Heart left ventricle (tissue), 16 donors: Measurements from ENCODE around the gene USP15. TPM values are rescaled to one million over a fixed set of nuclear protein-coding genes. Genes with fewer than 3 reads are reported as not detected.

ENCODE experiments used
- ATAC-seq, 4 donors: fragments of 200-7000 bp; cut with Tn5 transposase; one replicate each; pipeline ENCODE4 v1.9.1; 2020 to 2022; ENCODE audit warnings: moderate library complexity in 4 of 4, mild to moderate bottlenecking in 3 of 4, moderate number of reproducible peaks in 1 of 4
- DNase-seq, 5 donors: peaks; one replicate each; pipeline ENCODE4 v3.0.0-alpha.2; 2020
- H3K27ac ChIP-seq, 12 donors: fragments of 200-600 bp; sonication (generic) in 4 of 12; one replicate each; pipeline versions ENCODE4 v1.5.0 to v1.8.0; 2016 to 2022; ENCODE audit warnings: mild to moderate bottlenecking in 2 of 12
- H3K27me3 ChIP-seq, 9 donors: fragments of 200-600 bp; sonication (generic) in 2 of 9; one replicate each; pipeline versions ENCODE4 v1.5.1 to v1.8.0; 2016 to 2022; ENCODE audit warnings: mild to moderate bottlenecking in 3 of 9
- H3K36me3 ChIP-seq, 9 donors: fragments of 200-600 bp; sonication (generic) in 2 of 9; one replicate each; pipeline versions ENCODE4 v1.5.0 to v1.8.0; 2018 to 2022; ENCODE audit warnings: mild to moderate bottlenecking in 2 of 9
- H3K4me1 ChIP-seq, 12 donors: fragments of 200-600 bp; sonication (generic) in 4 of 12; one replicate each; pipeline versions ENCODE4 v1.5.0 to v1.8.0; 2016 to 2022; ENCODE audit warnings: mild to moderate bottlenecking in 3 of 12
- H3K4me3 ChIP-seq, 12 donors: fragments of 200-600 bp; sonication (generic) in 4 of 12; one replicate each; pipeline versions ENCODE4 v1.5.0 to v1.8.0; 2017 to 2022; ENCODE audit warnings: mild to moderate bottlenecking in 9 of 12, moderate library complexity in 4 of 12
- H3K9me3 ChIP-seq, 12 donors: fragments of 200-600 bp; sonication (generic) in 4 of 12; one replicate each; pipeline versions ENCODE4 v1.5.0 to v1.8.0; 2016 to 2022; ENCODE audit warnings: mild to moderate bottlenecking in 1 of 12
- POLR2A ChIP-seq, 2 donors: fragments of 450-650 bp; IDR thresholded peaks; one replicate each; pipeline ENCODE4 v1.6.1; 2017; ENCODE audit warnings: antibody characterized with exemption in 2 of 2, mild to moderate bottlenecking in 2 of 2, moderate library complexity in 2 of 2
- WGBS, 4 donors: extraction: QIAGEN DNeasy Blood & Tissue Kit in 2 of 4; methylation state at CpG; one replicate each; pipeline versions ENCODE4 v1.1.5 to v1.1.7; 2013 to 2018; 5-methylcytosine and 5-hydroxymethylcytosine counted together
- intact Hi-C, 10 donors: fragments of 100-400 bp; cut with DNase I; formaldehyde crosslinking; loops; one replicate each; pipeline versions ENCODE4 v1.11.1 to v1.14.2; 2022
- polyA plus RNA-seq, 2 donors: library from polyadenylated mRNA; stranded (reverse); fragments of 200-250 nt; gene quantifications; one replicate each; pipeline ENCODE4 v1.2.3, GENCODE V29; 2013
- total RNA-seq, 9 donors: library from RNA; depleted of rRNA in 2 of 9; stranded (reverse); fragments of >200 nt in 2 of 9; fragmentation: NEBNext Ultra II Directional in 3 of 9; extraction: Animal tissue kit (Norgen Biotek cat#: 25700) in 3 of 9; gene quantifications; one replicate each; pipeline versions ENCODE4 v1.1.0 to v1.2.4, GENCODE V29; 2016 to 2023
- TF ChIP-seq, protein P1 (sequence below), 12 donors: fragments of 200-600 bp; sonication (generic) in 4 of 12; IDR thresholded peaks; one replicate each; pipeline versions ENCODE4 v1.5.0 to v1.8.0; 2018 to 2022; ENCODE audit warnings: antibody characterized with exemption in 12 of 12, mild to moderate bottlenecking in 5 of 12
- donor health status: ischemic (EF 13 %, LVEDD 7.1; RV severe dilation, severe dysfunction).
- donor health status: healthy with polysubstance abuse.
- donor health status: DM: no; HTN: yes; CAD: no.
- donor health status: DM: no; HTN: no; CAD: no.
- donor health status: ischemic (EF 25% LVEDD 6.9; RV normal size, moderate dysfunction).
- donor health status: ischemic (EF 25% LVEDD 5.7; RV mildly dilated, moderate dysfunction).
- donor health status: healthy.
- donor health status: DM: yes; HTN: yes; CAD: no.
- donor health status: ischemic (EF 35%, LVEDD 5.7; RV mildly dilated, moderate dysfunction).
- donor health status: nonischemic (EF 11% LVEDD 7.7; RV severe dilation, severe dysfunction).
- donor health status: DM: yes; HTN: yes; CAD: no.
- donor health status: PGD.
- donor health status: ischemic (EF 29% LVEDD 5.4; RV normal size, mild dysfunction).
- donor health status: nonischemic (EF 23%, LVEDD 6.1; RV moderate dilation, normal function).

Gene USP15
- total and polyA plus RNA-seq, 11 donors: 33.3 to 69.7 (median 60.6) TPM

DNA sequence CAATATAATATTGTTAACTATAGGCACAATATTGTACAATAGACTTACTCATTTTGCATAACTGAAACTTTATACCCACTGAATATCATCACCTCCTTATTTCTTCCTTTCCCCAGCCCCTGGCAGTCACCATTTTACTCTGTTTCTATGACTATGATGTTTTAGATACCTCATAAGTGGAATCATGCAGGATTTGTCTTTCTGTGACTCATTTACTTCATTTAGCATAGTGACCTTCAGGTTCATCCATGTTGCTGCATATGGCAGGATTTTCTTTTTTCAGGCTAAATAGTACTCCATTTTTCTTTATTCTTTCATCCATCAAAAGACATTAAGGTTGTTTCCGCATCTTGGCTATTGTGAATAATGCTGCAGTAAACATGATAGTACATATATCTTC, 18.9 kb downstream of the USP15 start:
- H3K27ac ChIP-seq: no peak overlapping the region
- no peaks in the 10 kb centered on the region for H3K27me3 ChIP-seq
- no peak for ATAC-seq
- no peak overlapping the region for H3K4me3 ChIP-seq
- H3K9me3 ChIP-seq: no peaks in the 10 kb centered on the region
- DNase-seq: no peak
- TF ChIP-seq POLR2A (IDR thresholded peaks at IDR 0.05): no peak
- TF ChIP-seq, protein P1, sequence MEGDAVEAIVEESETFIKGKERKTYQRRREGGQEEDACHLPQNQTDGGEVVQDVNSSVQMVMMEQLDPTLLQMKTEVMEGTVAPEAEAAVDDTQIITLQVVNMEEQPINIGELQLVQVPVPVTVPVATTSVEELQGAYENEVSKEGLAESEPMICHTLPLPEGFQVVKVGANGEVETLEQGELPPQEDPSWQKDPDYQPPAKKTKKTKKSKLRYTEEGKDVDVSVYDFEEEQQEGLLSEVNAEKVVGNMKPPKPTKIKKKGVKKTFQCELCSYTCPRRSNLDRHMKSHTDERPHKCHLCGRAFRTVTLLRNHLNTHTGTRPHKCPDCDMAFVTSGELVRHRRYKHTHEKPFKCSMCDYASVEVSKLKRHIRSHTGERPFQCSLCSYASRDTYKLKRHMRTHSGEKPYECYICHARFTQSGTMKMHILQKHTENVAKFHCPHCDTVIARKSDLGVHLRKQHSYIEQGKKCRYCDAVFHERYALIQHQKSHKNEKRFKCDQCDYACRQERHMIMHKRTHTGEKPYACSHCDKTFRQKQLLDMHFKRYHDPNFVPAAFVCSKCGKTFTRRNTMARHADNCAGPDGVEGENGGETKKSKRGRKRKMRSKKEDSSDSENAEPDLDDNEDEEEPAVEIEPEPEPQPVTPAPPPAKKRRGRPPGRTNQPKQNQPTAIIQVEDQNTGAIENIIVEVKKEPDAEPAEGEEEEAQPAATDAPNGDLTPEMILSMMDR (IDR thresholded peaks at IDR 0.05): no peak
- intact Hi-C loops: no loop called here
- peaks cover 0 to 9% (median 0%) of the 10 kb centered on the region in 9 donors for H3K36me3 ChIP-seq
- peaks cover 0 to 79% (median 35%) of the 10 kb centered on the region in 12 donors for H3K4me1 ChIP-seq
- 95 to 98% (median 97%) methylated on average over 1 of the region's 1 CpG for WGBS, 4 donors

DNA sequence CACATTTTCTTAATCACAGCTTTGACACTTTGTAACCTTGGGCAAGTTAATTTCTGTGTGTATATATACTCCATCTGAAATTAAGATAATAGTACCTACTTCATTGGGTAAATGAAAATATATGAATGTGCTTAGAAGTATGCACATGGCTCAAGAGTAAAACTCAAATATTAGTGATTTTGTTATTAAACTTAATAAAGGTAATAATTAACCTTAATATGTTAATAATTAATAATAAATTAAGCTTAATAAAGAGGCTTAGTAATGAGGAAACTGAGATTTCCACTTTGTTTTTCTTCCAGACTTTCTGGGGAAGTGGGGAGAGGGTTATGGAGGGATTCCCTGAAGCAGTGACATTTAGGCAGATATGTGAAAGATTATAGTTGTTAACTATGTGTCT, 19.8 kb downstream of the USP15 start:
- peaks cover 0 to 69% (median 29%) of the 10 kb centered on the region in 12 donors for H3K4me1 ChIP-seq

DNA sequence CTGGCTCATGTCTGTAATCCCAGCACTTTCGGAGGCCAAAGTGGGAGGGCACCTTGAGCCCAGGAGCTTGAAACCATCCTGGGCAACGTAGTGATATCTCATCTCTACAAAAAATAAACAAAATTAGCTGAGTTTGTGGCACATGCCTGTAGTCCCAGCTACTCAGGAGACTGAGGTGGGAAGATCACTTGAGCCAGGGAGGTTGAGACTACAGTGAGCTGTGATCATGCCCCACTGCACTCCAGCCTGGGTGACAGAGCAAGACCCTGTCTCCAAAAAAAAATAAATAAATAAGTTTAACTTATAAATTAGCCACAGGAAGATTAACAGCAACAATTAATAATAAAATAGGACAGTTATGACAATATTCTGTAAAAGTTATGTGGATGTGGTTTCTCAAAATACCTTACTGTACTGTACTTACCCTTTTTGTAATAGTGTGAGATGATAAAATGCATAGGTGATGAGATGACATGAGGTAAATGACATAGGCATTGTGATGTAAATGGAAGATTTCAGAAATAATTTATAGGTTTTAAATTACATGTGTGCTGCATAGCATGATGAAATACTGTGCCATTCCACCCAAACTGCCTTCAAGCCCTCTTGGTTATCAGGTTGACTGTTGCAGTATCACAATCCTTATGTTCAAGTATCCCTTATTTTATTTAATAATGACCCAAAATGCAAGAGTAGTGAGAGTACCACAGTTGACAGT, 22.0 kb downstream of the USP15 start:
- peaks cover 0 to 60% (median 13%) of the 10 kb centered on the region in 12 donors for H3K4me1 ChIP-seq
- DNase-seq (no peak), ATAC-seq (no peak)
- H3K4me3 ChIP-seq: no peak overlapping the region
- peaks cover 0 to 10% (median 0%) of the 10 kb centered on the region in 12 donors for H3K9me3 ChIP-seq
- H3K27me3 ChIP-seq: no peaks in the 10 kb centered on the region
- TF ChIP-seq, protein P1 (IDR thresholded peaks at IDR 0.05): no peak
- TF ChIP-seq POLR2A (IDR thresholded peaks at IDR 0.05): no peak
- intact Hi-C loops: no loop called here
- H3K27ac ChIP-seq: no peak overlapping the region
- WGBS, 4 donors: 61 to 69% (median 64%) methylated on average over 2 of the region's 2 CpGs
- H3K36me3 ChIP-seq: peaks cover 0 to 9% (median 0%) of the 10 kb centered on the region in 9 donors

More for the DNA sequence above, 19.8 kb downstream of the USP15 start:
- Histone ChIP-seq H3K9me3 (peaks cover 0 to under 1% (median 0%) of the 10 kb centered on the region in 12 donors), H3K4me3 (no peak overlapping the region), H3K27ac (no peak overlapping the region), H3K36me3 (peaks cover 0 to 9% (median 0%) of the 10 kb centered on the region in 9 donors), H3K27me3 (no peaks in the 10 kb centered on the region)
- intact Hi-C loops: no loop called here
- DNase-seq (no peak), ATAC-seq (no peak)
- TF ChIP-seq, protein P1 (IDR thresholded peaks at IDR 0.05): no peak
- no peak for TF ChIP-seq POLR2A (IDR thresholded peaks at IDR 0.05)

- ATAC-seq: no peak
- intact Hi-C loops: no loop called here
Measured at GRCh38 chr12:62284749-62285148, 24.5 kb downstream of the USP15 start.

More at GRCh38 chr12:62284749-62285148, 24.5 kb downstream of the USP15 start:
- Histone ChIP-seq H3K9me3 (peaks cover 0 to 26% (median 0%) of the 10 kb centered on the region in 12 donors), H3K27me3 (no peaks in the 10 kb centered on the region), H3K27ac (no peak overlapping the region), H3K4me3 (no peak overlapping the region), H3K4me1 (peaks cover 0 to 75% (median 12%) of the 10 kb centered on the region in 12 donors), H3K36me3 (no peaks in the 10 kb centered on the region)
- TF ChIP-seq POLR2A (IDR thresholded peaks at IDR 0.05): no peak
- TF ChIP-seq, protein P1 (IDR thresholded peaks at IDR 0.05): no peak
- DNase-seq: no peak
